ENCODE data around the gene CPVL. TPM values are rescaled to one million over a fixed set of nuclear protein-coding genes. Genes with fewer than 3 reads are reported as not detected.

Gene CPVL
- total RNA-seq, 1 donor from 2014 or later: 56.6 TPM

DNA sequence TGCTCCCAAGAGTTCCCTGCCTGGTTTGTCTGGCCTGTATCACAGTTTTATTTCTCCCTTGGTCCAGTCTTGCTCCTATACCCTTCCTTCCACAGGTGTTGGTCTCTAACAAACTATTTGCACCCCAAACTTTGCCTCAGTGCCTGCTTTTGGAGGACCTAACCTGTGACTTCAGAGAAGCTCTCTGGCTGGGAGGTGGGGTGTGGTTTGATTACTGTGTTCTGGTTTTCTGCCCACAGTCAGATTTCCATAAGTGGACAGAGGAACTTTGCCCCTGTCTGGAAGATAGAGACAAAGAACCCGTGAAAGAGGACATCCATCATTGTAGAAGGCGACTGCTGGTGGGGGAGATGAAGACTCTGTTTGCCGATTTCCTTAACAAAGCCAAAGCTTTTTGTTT is 132.4 kb downstream of the CPVL start:
- Histone ChIP-seq H3K4me2 (no peak overlapping the region), H3K27me3 (no peaks in the 10 kb centered on the region), H3K9me3 (ENCODE audit: low read depth) (no peaks in the 10 kb centered on the region), H3K9ac (no peak overlapping the region), H2AFZ (replicated peaks) (no peak overlapping the region), H3K4me1 (no peaks in the 10 kb centered on the region), H3K36me3 (no peaks in the 10 kb centered on the region), H3K27ac (no peak overlapping the region), H3K4me3 (no peak overlapping the region), H3K79me2 (ENCODE audit: low read depth) (no peaks in the 10 kb centered on the region), H3F3A (ENCODE audit: low read depth) (no peaks in the 10 kb centered on the region), H4K20me1 (ENCODE audit: low read depth) (no peaks in the 10 kb centered on the region)
- Mint-ChIP-seq H3K9me3 (no peaks in the 10 kb centered on the region), H3K4me3 (no peak overlapping the region), H3K4me1 (peaks cover 2% of the 10 kb centered on the region), H3K27ac (no peak overlapping the region), H3K27me3 (ENCODE audit: insufficient read depth, low read depth) (no peaks in the 10 kb centered on the region), H3K36me3 (peaks cover 2% of the 10 kb centered on the region)
- no peak for TF ChIP-seq EZH2 (IDR thresholded peaks at IDR 0.05)
- no peak for TF ChIP-seq CTCF (IDR thresholded peaks at IDR 0.05)
- TF ChIP-seq EZH2phosphoT487 (IDR thresholded peaks at IDR 0.05): no peak
- no peak for DNase-seq (ENCODE audit: low spot score)

GRCh38 chr7:29013082-29013695 is 133.1 kb downstream of the CPVL start:
- Histone ChIP-seq H3F3A (ENCODE audit: low read depth) (no peaks in the 10 kb centered on the region), H2AFZ (replicated peaks) (no peak overlapping the region), H3K4me2 (no peak overlapping the region), H3K36me3 (no peaks in the 10 kb centered on the region), H3K4me3 (no peak overlapping the region), H3K27ac (no peak overlapping the region), H3K4me1 (peaks cover under 1% of the 10 kb centered on the region), H3K9me3 (ENCODE audit: low read depth) (no peaks in the 10 kb centered on the region), H3K79me2 (ENCODE audit: low read depth) (no peaks in the 10 kb centered on the region), H3K27me3 (no peaks in the 10 kb centered on the region), H3K9ac (no peak overlapping the region), H4K20me1 (ENCODE audit: low read depth) (no peaks in the 10 kb centered on the region)
- Mint-ChIP-seq H3K27ac (peak overlapping the region; percentile 11), H3K36me3 (peaks cover 2% of the 10 kb centered on the region), H3K4me1 (peaks cover 2% of the 10 kb centered on the region), H3K4me3 (no peak overlapping the region), H3K9me3 (no peaks in the 10 kb centered on the region), H3K27me3 (ENCODE audit: insufficient read depth, low read depth) (no peaks in the 10 kb centered on the region)
- no peak for TF ChIP-seq EZH2phosphoT487 (IDR thresholded peaks at IDR 0.05)
- TF ChIP-seq EZH2 (IDR thresholded peaks at IDR 0.05): no peak
- TF ChIP-seq CTCF (IDR thresholded peaks at IDR 0.05): no peak
- DNase-seq (ENCODE audit: low spot score): no peak

GRCh38 chr7:29009947-29010346 is 136.4 kb downstream of the CPVL start:
- H3K27ac Mint-ChIP-seq: no peak overlapping the region
- peaks cover 2% of the 10 kb centered on the region for H3K27me3 Mint-ChIP-seq (ENCODE audit: insufficient read depth, low read depth)
- no peak overlapping the region for H3K4me3 Mint-ChIP-seq

More at GRCh38 chr7:29009947-29010346, 136.4 kb downstream of the CPVL start:
- Histone ChIP-seq H4K20me1 (ENCODE audit: low read depth) (no peaks in the 10 kb centered on the region), H3K4me3 (no peak overlapping the region), H3K27me3 (no peaks in the 10 kb centered on the region), H3K4me2 (no peak overlapping the region), H3K4me1 (peaks cover 14% of the 10 kb centered on the region), H3K79me2 (ENCODE audit: low read depth) (no peaks in the 10 kb centered on the region), H2AFZ (replicated peaks) (no peak overlapping the region), H3F3A (ENCODE audit: low read depth) (no peaks in the 10 kb centered on the region), H3K27ac (no peak overlapping the region), H3K36me3 (no peaks in the 10 kb centered on the region), H3K9ac (no peak overlapping the region), H3K9me3 (ENCODE audit: low read depth) (no peaks in the 10 kb centered on the region)
- H3K4me1 Mint-ChIP-seq: peaks cover 2% of the 10 kb centered on the region
- peaks cover 7% of the 10 kb centered on the region for H3K36me3 Mint-ChIP-seq
- DNase-seq (ENCODE audit: low spot score): no peak
- no peak for TF ChIP-seq EZH2 (IDR thresholded peaks at IDR 0.05)
- no peak for TF ChIP-seq EZH2phosphoT487 (IDR thresholded peaks at IDR 0.05)
- no peak for TF ChIP-seq CTCF (IDR thresholded peaks at IDR 0.05)
- peaks cover 12% of the 10 kb centered on the region for H3K9me3 Mint-ChIP-seq

Data from neural progenitor cell (in vitro differentiated cells).